PC-3 (cell line): ENCODE results near the gene MGA. TPM values are rescaled to one million over a fixed set of nuclear protein-coding genes. Genes with fewer than 3 reads are reported as not detected.

Source experiments
- ATAC-seq: fragments of 200-7000 bp; cut with Tn5 transposase; 2 replicates; pipeline ENCODE4 v1.9.1; 2020; ENCODE audit warnings: mild to moderate bottlenecking, moderate library complexity
- BruUV-seq: library from RNA; stranded (reverse); fragments of 400-500 nt; replicated peaks from 2 replicates; lab custom pipeline; 2021; lab: Mats Ljungman, UMichigan
- CTCF ChIA-PET: fragments of 300-600 bp; sonication (Branson Sonifier 250); formaldehyde crosslinking; loops from one replicate; lab custom pipeline; 2022; ENCODE audit warnings: antibody characterized with exemption; lab: Charles Lee
- POLR2A ChIA-PET: fragments of 300-600 bp; sonication (Branson Sonifier 250); formaldehyde crosslinking; loops from one replicate; lab custom pipeline; 2022; ENCODE audit warnings: antibody characterized with exemption; ENCODE audit not compliant: unreplicated experiment; lab: Charles Lee
- DNase-seq: peaks from one replicate; pipeline ENCODE4 v3.0.0-alpha.2; 2015
- H2AFZ ChIP-seq: fragments of 300-600 bp; sonication (generic); 2 replicates; pipeline ENCODE4 v1.6.0; 2016; ENCODE audit warnings: antibody characterized with exemption, low read length
- H3F3A ChIP-seq: fragments of 300-600 bp; sonication (generic); one replicate; pipeline ENCODE4 v1.6.0; 2017; ENCODE audit warnings: antibody characterized with exemption, low read length, control low read depth, mild to moderate bottlenecking; ENCODE audit not compliant: unreplicated experiment
- H3K27ac ChIP-seq: fragments of 300-600 bp; sonication (generic); 2 replicates; pipeline ENCODE4 v1.5.1; 2016; ENCODE audit warnings: mild to moderate bottlenecking, low read length
- H3K27me3 ChIP-seq: fragments of 300-600 bp; sonication (generic); 2 replicates; pipeline ENCODE4 v1.6.1; 2016; ENCODE audit warnings: low read length, mixed read lengths
- H3K36me3 ChIP-seq: fragments of 300-600 bp; sonication (generic); 2 replicates; pipeline ENCODE4 v1.6.1; 2016; ENCODE audit warnings: low read depth, mixed run types, low read length, mixed read lengths
- H3K4me1 ChIP-seq: fragments of 300-600 bp; sonication (generic); 2 replicates; pipeline ENCODE4 v1.5.1; 2016; ENCODE audit warnings: low read length; ENCODE audit not compliant: insufficient read depth
- H3K4me2 ChIP-seq: fragments of 300-600 bp; sonication (generic); 2 replicates; pipeline ENCODE4 v1.6.0; 2016; ENCODE audit warnings: low read length
- H3K4me3 ChIP-seq: fragments of 300-600 bp; sonication (generic); 2 replicates; pipeline ENCODE4 v1.5.1; 2016; ENCODE audit warnings: mild to moderate bottlenecking, low read length, mixed read lengths
- H3K79me2 ChIP-seq: fragments of 300-600 bp; sonication (generic); 2 replicates; pipeline ENCODE4 v1.6.1; 2017; ENCODE audit warnings: low read length, mixed read lengths
- H3K9ac ChIP-seq: fragments of 300-600 bp; sonication (generic); 2 replicates; pipeline ENCODE4 v1.6.0; 2016; ENCODE audit warnings: mild to moderate bottlenecking, low read length
- H3K9me2 ChIP-seq: fragments of 300-600 bp; sonication (generic); replicated peaks from 2 replicates; pipeline ENCODE4 v1.6.1; 2016; ENCODE audit warnings: mixed run types, low read length, mixed read lengths
- H3K9me3 ChIP-seq: fragments of 300-600 bp; sonication (generic); 2 replicates; pipeline ENCODE4 v1.6.1; 2016; ENCODE audit warnings: low read length, mixed read lengths
- H4K20me1 ChIP-seq: fragments of 300-600 bp; sonication (generic); 2 replicates; pipeline ENCODE4 v1.6.1; 2016; ENCODE audit warnings: low read length, mixed read lengths
- CTCF ChIP-seq: fragments of 300-600 bp; sonication (generic); conservative IDR thresholded peaks from 2 replicates; pipeline ENCODE4 v1.5.1; 2017; ENCODE audit warnings: antibody characterized with exemption, low read depth, mild to moderate bottlenecking, low read length
- EZH2 ChIP-seq: fragments of 300-600 bp; sonication (generic); IDR thresholded peaks from one replicate; pipeline ENCODE4 v1.6.1; 2017; ENCODE audit warnings: antibody characterized with exemption, mild to moderate bottlenecking, low read length; ENCODE audit not compliant: unreplicated experiment
- EZH2phosphoT487 ChIP-seq: fragments of 300-600 bp; sonication (generic); IDR thresholded peaks from 2 replicates; pipeline ENCODE4 v1.6.1; 2018; ENCODE audit warnings: mild to moderate bottlenecking, antibody characterized with exemption, low read length, borderline replicate concordance
- intact Hi-C: fragments of 100-400 bp; cut with micrococcal nuclease; formaldehyde crosslinking; loops from 2 replicates; pipeline ENCODE4 v1.9.0; 2023
- total RNA-seq: library from RNA; depleted of rRNA; stranded (reverse); fragments of >200 nt; gene quantifications from 2 replicates; pipeline ENCODE4 v1.2.3, GENCODE V29; 2014

MGA gene
- total RNA-seq, 1 experiment from 2014 or later, result 21.2 TPM

DNA sequence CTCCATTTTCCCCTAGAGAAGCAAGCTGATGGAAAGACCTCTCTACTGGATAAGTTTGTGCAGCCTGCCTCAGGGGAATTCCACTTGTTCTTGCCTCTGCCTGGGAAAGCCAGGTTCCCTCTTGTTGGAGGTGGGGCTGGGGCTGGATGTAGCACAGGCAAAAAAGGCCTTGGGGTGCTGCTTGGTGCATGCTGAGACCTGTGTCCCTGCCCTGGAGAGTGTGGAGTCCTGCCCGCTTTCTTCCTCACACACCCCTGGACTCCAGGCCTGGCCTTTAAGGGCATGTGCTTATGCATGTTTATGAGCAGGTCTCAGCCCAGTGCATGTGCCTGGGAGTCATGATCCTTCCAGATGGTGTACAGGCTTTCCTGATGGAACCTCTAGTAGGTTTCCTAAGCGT lies 144.2 kb downstream of the MGA start:
- Histone ChIP-seq H3K4me2 (no peak overlapping the region), H4K20me1 (no peaks in the 10 kb centered on the region), H3K9ac (no peak overlapping the region), H3K27me3 (no peaks in the 10 kb centered on the region), H3K36me3 (peaks cover 10% of the 10 kb centered on the region), H2AFZ (no peak overlapping the region), H3F3A (peaks cover 14% of the 10 kb centered on the region), H3K9me3 (no peaks in the 10 kb centered on the region), H3K79me2 (peaks cover 10% of the 10 kb centered on the region; the same call in 1 of the 2 replicates), H3K27ac (no peak overlapping the region), H3K4me3 (no peak overlapping the region), H3K9me2 (no peaks in the 10 kb centered on the region), H3K4me1 (peaks cover 45% of the 10 kb centered on the region)
- ChIA-PET CTCF (no interaction called here), POLR2A (no interaction called here)
- no TSS peak for BruUV-seq
- ATAC-seq (no peak), DNase-seq (no peak)
- TF ChIP-seq EZH2, result no peak
- no peak for TF ChIP-seq CTCF
- TF ChIP-seq EZH2phosphoT487, result no peak
- intact Hi-C loops, result no loop called here

GRCh38 chr15:41804916-41805666 lies 144.9 kb downstream of the MGA start:
- no peak overlapping the region for H3K4me3 ChIP-seq
- H3K4me2 ChIP-seq, result no peak overlapping the region
- POLR2A ChIA-PET, result no interaction called here
- intact Hi-C loops, result no loop called here
- no peak overlapping the region for H3K9ac ChIP-seq
- CTCF ChIA-PET, result interaction anchor here (2.5 kb wide), 1 partner anchor 31 kb away, joined by 15 read pairs; the partner anchor contains the start of gene MAPKBP1
- peaks cover 46% of the 10 kb centered on the region for H3K4me1 ChIP-seq
- H3K9me2 ChIP-seq, result no peaks in the 10 kb centered on the region
- H4K20me1 ChIP-seq, result no peaks in the 10 kb centered on the region
- 0 out of 2 replicates have a peak, but pooled peaks cover 7% of the 10 kb centered on the region for H3K79me2 ChIP-seq
- peaks cover 14% of the 10 kb centered on the region for H3F3A ChIP-seq
- H3K36me3 ChIP-seq, result peaks cover 8% of the 10 kb centered on the region
- H2AFZ ChIP-seq, result no peak overlapping the region
- DNase-seq (no peak), ATAC-seq (no peak)
- H3K27ac ChIP-seq, result no peak overlapping the region
- TF ChIP-seq EZH2phosphoT487 (no peak), CTCF (no peak), EZH2 (no peak)
- H3K9me3 ChIP-seq, result no peaks in the 10 kb centered on the region
- H3K27me3 ChIP-seq, result no peaks in the 10 kb centered on the region
- no TSS peak for BruUV-seq

DNA sequence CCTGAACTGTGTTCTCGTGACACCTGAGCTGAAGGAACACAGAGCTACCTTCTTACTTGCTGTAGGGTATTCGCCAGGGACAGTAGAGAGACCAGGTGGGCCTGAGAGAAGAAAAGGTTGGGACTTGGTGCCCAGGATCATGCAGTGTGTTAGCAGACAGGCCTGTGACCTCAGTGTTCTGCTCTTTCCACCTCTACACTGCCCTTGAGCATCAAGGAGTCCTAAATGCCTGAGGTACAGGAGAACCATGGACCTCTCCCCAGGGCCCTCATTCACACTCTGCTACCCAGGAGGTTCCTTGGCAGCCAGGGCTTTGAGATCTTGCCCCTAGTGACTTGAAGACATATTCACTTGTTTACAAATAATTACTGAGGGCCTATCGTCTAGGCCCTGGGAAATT lies 145.5 kb downstream of the MGA start:
- no peaks in the 10 kb centered on the region for H4K20me1 ChIP-seq
- peaks cover 43% of the 10 kb centered on the region for H3K4me1 ChIP-seq
- peaks cover 3% of the 10 kb centered on the region for H3K36me3 ChIP-seq
- H3K9me3 ChIP-seq, result no peaks in the 10 kb centered on the region
- H3K9ac ChIP-seq, result no peak overlapping the region
- DNase-seq (no peak), ATAC-seq (no peak)
- POLR2A ChIA-PET, result no interaction called here
- no peak overlapping the region for H3K4me3 ChIP-seq
- H2AFZ ChIP-seq, result no peak overlapping the region
- intact Hi-C loops, result no loop called here
- 0 out of 2 replicates have a peak, but pooled peaks cover 7% of the 10 kb centered on the region for H3K79me2 ChIP-seq
- no peaks in the 10 kb centered on the region for H3K9me2 ChIP-seq
- CTCF ChIA-PET, result interaction anchor here (0.5 to 2.5 kb wide), 2 partner anchors 23 to 32 kb away, joined by 4 to 15 read pairs; partner anchors contain the start of gene MAPKBP1
- H3F3A ChIP-seq, result peaks cover 13% of the 10 kb centered on the region
- H3K27ac ChIP-seq, result no peak overlapping the region
- H3K4me2 ChIP-seq, result no peak overlapping the region
- H3K27me3 ChIP-seq, result no peaks in the 10 kb centered on the region
- TF ChIP-seq EZH2phosphoT487 (no peak), EZH2 (no peak), CTCF (no peak)
- no TSS peak for BruUV-seq
